Raji (cell line): ENCODE data around the gene CDC42EP5.

Experiments
- POLR2A ChIP-seq: IDR thresholded peaks from 2 replicates; pipeline ENCODE4 v1.6.1; 2011; ENCODE audit warnings: low read depth, low read length, control low read depth; ENCODE audit not compliant: insufficient read depth

CDC42EP5 gene

DNA sequence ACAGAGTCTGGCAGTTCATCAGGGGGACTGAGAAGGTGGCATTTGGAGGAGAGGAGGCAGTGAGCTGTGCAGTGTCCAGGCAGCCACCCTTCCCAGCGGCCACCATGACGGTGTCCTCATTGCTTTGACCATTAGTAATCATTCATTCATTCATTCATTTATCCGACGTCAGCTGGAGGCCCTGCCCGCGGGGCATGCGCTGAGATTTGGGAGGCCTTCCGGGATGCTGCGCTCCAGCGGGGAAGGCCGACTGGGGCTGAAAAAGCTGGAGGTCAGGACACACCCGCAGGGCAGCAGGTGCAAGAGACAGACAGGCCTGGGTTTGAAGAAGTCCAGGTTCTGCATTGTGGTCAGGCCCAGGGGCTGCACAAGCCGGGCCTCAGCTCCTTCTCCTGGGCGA is 48.9 kb downstream of the CDC42EP5 start:
- no peak for TF ChIP-seq POLR2A

DNA sequence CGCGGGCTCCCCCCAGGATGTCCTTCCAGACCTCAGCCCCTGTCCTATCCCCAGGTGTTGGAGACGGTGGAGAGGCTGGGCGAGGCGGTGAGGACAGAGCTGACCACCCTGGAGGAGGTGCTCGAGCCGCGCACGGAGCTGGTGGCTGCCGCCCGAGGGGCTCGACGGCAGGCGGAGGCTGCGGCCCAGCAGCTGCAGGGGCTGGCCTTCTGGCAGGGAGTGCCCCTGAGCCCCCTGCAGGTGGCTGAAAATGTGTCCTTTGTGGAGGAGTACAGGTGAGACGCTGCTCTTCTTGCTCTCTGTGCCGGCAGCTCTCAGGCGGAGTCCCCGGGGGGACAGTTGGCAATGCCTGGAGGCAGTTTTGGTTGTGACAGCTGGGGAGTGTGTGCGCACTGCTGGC is 51.0 kb downstream of the CDC42EP5 start:
- TF ChIP-seq POLR2A: no peak

DNA sequence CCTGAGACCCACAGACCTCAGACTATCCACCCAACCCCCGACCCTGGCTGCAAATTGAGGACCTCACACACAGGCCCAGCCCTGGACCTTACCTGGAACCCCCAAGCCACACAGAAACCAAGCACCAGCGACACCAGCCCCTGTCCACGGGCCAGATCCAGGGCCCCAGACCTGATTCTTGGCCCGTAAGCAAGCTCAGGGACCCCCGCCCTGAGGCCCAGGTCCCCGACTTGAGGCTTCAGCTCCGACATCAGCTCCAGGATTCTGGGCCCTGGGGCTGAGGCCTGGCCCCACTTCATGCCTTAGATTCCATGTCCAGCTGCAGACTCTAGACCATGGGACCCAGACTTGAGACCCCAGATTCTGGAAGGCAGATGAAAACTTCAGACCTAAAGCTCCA is 51.6 kb downstream of the CDC42EP5 start:
- no peak for TF ChIP-seq POLR2A

GRCh38 chr19:54421169-54421516 is 52.0 kb downstream of the CDC42EP5 start:
- no peak for TF ChIP-seq POLR2A

GRCh38 chr19:54420383-54421168 is 52.5 kb downstream of the CDC42EP5 start:
- TF ChIP-seq POLR2A: no peak

- no peak for TF ChIP-seq POLR2A
Observed at GRCh38 chr19:54420068-54420382, 53.1 kb downstream of the CDC42EP5 start.

- TF ChIP-seq POLR2A: no peak
Observed at GRCh38 chr19:54418930-54419800, 53.9 kb downstream of the CDC42EP5 start.

- no peak for TF ChIP-seq POLR2A
Observed at GRCh38 chr19:54418030-54418929, 54.8 kb downstream of the CDC42EP5 start.

DNA sequence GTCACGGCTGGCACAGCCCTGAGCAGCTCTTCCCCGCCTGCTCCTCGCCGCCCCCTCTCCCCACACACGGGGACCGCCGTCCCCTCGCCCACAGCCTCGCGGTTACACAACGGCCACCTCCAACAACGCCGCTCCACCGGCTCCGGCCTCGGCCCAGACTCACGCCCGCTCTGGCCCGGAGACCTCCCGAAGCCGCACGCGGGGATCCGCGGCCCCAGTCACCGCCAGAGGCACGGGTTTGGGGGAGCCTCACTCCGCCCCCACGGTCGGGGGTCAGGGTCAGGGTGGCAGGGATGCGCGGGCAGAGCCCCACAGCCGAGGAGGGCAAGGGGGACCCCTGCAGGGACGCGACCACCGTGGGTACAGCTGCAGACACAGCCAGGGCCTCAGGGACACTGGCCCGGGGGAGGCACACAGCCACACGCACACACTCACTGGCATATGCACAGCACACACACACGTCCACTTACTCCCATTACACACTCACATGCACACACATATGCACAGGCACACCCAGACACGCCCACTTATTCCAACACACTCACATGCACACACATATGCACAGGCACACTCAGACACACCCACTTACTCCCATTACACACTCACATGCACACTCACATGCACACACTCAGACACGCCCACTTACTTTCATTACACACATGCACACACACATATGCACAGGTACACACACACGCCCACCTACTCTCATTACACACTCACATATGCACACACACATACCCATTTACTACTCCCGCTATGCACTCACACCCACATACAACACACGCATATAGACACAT is 56.2 kb downstream of the CDC42EP5 start:
- no peak for TF ChIP-seq POLR2A

GRCh38 chr19:54415901-54416673 is 57.0 kb downstream of the CDC42EP5 start:
- no peak for TF ChIP-seq POLR2A

DNA sequence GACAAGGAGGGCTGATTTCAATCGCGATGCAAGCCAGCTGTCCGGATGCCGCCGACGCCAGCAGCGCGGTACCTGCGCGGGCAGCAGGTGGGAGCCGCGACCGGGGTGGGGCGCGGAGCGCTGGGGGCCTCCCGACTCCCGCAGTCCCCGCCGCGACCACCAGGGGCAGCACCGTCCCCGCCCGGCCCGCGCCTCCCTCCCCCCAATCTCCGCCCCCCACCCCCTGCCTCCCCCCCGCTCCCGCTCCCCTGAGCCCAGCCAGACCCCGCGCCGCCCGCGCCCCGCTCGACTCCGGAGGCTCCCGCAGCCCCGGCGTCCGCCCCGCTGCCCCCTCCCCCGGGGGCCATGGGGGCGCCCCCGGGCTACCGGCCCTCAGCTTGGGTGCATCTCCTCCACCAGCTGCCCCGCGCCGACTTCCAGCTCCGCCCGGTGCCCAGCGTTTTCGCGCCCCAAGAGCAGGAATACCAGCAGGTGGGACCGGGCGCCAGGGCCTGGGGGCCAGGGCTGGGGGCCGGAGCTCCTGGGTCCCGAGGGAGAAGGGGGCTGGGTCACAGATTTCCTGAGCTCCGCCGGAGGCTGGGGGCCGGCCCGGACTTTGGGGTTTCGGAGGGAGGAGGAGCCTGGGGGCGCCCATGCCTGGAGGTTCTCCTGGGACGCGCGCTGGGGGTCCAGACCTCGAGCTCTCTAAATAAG is 57.7 kb downstream of the CDC42EP5 start, which contains the start of gene TTYH1:
TSS of gene TTYH1 (plus strand) at position 257 of the 693 bp plus-strand sequence. CDS start at position 346, 89 bp downstream.
- no peak for TF ChIP-seq POLR2A
